Measurements from ENCODE around the gene AGPAT1.

The AGPAT1 gene

GRCh38 chr6:32210191-32210601, 34.3 kb upstream of the AGPAT1 start:
- TF ChIP-seq CTCF (conservative IDR thresholded peaks at IDR 0.05; ENCODE audit: low read length): no peak
- no peak overlapping the region for H3K4me3 ChIP-seq (ENCODE audit: low read length)

GRCh38 chr6:32208996-32209395, 33.1 kb upstream of the AGPAT1 start:
- no peak for TF ChIP-seq CTCF (conservative IDR thresholded peaks at IDR 0.05; ENCODE audit: low read length)
- DNase-seq (ENCODE audit: low read depth): no peak
- H3K4me3 ChIP-seq (ENCODE audit: low read length): no peak overlapping the region

More at GRCh38 chr6:32210191-32210601, 34.3 kb upstream of the AGPAT1 start:
- DNase-seq (ENCODE audit: low read depth): no peak

GRCh38 chr6:32204268-32204715, 28.4 kb upstream of the AGPAT1 start:
- TF ChIP-seq CTCF (conservative IDR thresholded peaks at IDR 0.05; ENCODE audit: low read length): no peak
- DNase-seq (ENCODE audit: low read depth): no peak
- no peak overlapping the region for H3K4me3 ChIP-seq (ENCODE audit: low read length)

- no peak overlapping the region for H3K4me3 ChIP-seq (ENCODE audit: low read length)
- no peak for DNase-seq (ENCODE audit: low read depth)
- TF ChIP-seq CTCF (conservative IDR thresholded peaks at IDR 0.05; ENCODE audit: low read length): no peak
These were observed 27.8 kb upstream of the AGPAT1 start for GRCh38 chr6:32203426-32204267.

GRCh38 chr6:32202186-32202585, 26.3 kb upstream of the AGPAT1 start:
- no peak for TF ChIP-seq CTCF (conservative IDR thresholded peaks at IDR 0.05; ENCODE audit: low read length)
- H3K4me3 ChIP-seq (ENCODE audit: low read length): no peak overlapping the region
- no peak for DNase-seq (ENCODE audit: low read depth)

- H3K4me3 ChIP-seq (ENCODE audit: low read length): no peak overlapping the region
- no peak for TF ChIP-seq CTCF (conservative IDR thresholded peaks at IDR 0.05; ENCODE audit: low read length)
- DNase-seq (ENCODE audit: low read depth): no peak
These were observed 25.0 kb upstream of the AGPAT1 start for GRCh38 chr6:32200711-32201475.
